HG03108 (cell line): ENCODE results near the gene MAP3K21.

ENCODE experiments used
- ATAC-seq: cut with Tn5 transposase; IDR thresholded peaks from one replicate; pipeline ENCODE4 v1.9.1; 2021; ENCODE audit warnings: moderate library complexity; ENCODE audit not compliant: unreplicated experiment

Gene MAP3K21

DNA sequence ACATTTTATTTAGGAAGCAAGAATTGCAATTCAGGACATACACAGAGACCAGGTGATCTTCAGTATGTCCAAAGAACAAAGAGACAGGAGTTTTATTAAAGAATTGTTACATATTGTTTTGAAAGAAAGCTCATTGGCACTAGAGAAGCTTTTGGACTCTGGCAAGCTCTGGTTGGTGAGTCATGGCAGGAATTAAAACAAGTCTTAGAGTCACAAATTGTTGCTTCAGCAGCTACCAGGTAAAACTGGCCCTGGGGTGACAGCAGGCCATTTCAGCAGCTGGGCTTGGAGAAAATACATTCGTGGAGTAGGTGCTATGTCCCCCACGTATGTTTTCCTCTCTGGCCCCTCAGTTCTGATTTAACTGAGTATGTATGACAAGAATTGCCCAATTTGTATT is 58.8 kb downstream of the MAP3K21 start:
- no peak for ATAC-seq

DNA sequence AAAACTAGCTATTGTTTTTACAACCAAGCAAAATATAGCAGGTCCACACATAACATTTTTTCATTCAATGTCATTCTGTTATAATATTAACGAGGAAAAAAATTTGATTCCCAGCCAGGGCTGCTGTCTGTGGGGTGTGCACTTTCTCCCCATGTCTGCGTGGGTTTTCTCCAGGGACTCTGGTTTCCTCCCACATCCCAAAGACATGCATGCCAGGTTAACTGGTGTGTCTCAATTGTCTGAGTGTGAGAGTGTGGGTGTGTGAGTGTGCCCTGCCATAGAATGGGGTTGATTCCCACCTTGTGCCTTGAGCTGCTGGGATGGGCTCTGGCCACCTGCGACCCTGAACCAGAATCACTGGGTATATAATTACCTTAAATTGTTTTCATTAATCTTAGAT is 60.1 kb downstream of the MAP3K21 start:
- no peak for ATAC-seq

DNA sequence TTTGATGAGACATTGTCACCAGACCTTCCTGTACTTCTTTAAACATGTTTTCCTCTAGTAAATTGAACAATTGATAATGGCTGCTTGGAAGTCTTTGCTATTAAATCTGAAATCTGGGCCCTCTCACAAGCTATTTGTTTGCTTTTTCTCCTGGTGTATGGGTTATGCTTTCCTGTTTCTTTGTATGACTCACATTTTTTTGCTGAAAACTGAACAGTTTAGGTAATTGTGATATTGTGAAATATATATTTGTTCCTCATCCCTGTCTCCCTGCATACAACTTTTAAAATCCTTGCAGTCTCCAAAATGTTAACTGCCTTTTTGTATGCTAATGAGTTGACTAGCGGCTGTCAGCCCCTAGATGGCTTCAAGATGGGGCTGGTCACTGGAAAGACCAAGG is 61.6 kb downstream of the MAP3K21 start:
- ATAC-seq: no peak

DNA sequence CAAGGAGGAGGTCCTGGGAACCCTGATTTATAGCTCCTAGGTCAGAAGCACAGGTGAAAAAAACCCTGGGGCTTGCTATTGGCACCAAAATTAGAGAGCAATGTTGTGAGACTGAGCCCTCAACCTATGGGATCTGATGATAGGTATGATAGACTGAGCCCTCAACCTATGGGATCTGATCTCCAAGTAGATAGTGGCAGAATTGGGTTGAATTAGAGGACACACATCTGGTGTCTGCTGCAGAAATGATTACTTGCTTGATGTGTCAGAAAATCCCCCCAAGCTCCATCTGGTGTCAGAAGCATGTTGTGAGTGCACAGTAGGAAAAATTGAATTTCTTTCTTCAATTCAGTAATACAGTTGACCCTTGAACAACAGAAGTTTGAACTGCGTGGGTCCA is 62.4 kb downstream of the MAP3K21 start:
- no peak for ATAC-seq

DNA sequence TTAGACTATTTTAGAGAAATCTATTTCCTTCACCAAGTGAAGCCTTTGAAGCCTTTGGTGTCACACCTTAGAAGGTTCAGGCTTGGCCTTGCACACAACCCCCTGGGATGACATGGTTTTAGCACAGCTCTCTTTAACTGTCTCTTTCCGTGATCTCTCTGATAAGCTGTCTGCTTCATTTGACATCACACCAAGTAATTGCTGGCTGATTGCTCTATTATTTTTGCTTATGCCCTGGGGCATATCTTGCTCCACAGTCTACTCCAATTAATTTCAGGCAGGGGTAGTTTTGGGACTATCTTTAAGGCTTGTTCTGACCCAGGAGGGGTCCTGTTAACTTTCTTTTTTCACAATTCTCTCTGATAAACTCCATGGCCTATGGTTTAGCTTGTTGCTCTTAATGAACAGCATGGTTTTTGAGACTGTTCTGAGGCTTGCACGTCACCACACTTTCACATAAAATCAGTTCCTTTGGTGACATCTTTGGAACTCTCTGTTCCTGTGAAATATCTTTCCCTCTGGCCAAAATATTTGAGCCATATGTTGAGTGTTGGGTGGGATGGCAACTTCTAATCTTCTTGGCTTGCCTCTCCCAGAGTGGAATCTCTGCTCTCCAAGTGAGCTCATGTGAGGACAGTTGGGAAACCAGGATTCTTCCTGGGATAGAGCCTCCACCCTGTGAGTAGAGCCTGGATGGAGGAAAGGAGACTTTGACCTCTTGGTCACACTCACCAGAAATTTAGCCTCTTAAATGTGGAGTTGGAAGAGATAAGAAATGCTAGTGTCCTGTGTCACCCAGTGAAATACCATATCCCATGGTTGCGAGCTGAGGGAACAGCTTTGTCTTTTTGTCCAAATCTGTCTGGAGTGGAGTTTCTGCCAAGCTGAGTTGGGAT is 63.6 kb downstream of the MAP3K21 start:
- no peak for ATAC-seq

DNA sequence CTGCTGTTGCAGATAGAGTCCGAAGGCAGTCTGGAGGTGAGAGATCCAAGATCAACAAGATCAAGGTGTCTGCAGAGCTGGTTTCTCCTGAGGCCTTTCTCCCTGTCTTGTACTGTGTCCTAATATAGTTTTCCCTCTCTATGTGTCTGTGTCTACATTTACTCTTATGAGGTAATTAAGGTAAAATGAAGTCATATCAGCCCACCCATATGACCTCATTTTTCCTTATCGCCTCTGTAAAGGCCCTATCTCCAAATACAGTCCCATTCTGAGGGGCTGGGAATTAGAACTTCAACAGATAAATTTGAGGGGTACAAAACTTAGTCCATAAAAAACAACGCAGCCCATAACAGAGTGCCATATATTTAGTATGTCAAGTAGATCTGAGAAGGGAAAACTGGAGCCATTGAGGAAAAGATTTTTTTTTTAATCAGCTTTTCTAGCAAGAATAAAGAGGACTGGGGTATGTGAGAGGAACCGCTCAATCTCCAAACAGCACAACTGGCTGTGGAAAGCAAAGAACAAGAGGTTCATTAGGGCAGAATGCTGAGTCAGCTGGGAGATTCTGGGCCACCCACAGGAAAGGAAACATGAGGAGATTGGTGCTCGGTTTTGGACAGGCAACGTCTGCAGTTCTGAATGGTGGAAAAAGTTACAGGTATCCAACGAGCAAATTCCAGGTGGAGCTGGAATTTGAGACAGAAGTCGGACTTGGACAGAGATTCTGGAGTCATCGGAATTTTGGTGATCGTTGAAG is 65.7 kb downstream of the MAP3K21 start:
- ATAC-seq: no peak

DNA sequence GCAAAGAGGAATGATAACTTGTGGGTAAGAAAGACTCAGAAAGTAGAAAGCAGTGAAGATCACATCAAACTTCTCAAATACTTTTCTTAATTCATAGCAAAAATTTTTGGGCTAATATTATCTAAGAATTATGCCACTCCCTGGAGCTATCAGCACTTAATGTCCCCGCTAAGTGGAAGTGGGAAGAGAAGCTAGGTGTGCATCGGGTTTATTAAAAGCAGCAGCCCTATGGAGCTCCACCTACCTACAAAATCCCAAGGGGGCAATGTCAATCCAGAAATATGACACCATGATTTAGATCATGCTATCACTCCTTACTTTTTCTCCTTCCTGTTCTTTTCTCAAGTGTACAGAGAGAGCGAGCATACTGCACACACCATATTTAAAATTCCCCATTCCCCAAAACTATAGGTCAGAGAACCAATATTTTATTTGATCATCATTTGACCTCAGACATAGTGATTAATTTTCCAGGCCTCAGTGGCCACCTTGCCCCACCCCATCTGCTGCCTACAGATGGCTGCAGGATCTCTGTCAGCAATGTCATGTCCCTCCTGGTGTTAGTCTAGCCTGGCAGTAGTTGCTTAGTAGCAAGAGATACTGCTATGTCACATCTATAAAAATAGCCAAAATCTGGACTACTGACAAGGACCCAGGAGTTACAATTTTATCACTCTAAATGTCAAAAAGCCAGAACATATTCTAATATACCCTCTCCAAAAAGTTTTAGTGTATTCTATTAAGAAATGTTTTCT is 66.6 kb downstream of the MAP3K21 start:
- no peak for ATAC-seq

DNA sequence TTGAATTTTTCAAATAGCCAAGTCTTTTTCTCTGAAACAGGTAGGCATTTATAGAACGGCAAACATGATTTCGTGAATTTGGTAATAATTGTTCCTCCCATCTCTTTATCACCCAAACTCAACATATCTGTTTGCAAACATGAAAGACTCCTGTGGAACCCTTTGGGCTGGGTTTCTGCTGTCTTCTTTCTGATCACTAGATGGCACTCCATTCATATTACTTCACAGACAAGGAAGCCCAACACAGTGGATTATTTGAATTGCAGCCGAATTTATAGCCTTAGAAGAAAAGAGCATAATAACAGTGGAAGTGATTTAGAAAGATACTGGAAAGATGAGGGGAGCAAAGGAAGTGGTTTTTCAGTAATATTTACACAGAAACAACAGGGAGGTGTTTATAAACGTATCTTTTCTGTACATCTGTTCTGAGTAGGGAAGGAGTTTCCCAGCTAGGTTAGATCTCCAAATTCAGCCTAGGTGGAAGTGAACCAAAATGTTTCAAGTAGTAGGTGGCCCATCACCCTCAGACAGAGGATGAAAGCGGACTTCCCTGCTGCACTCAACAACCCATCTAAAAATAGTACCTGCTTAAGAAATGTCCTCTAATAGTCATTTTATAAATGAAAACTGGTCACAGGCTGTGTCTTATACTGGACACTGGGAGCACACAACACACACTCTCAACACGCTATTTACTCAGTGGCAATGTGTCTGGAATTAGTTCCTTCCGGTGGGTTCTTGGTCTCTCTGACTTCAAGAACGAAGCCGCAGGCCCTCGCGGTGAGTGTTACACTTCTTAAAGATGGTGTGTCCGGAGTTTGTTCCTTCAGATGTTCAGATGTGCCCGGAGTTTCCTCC is 67.6 kb downstream of the MAP3K21 start:
- no peak for ATAC-seq

DNA sequence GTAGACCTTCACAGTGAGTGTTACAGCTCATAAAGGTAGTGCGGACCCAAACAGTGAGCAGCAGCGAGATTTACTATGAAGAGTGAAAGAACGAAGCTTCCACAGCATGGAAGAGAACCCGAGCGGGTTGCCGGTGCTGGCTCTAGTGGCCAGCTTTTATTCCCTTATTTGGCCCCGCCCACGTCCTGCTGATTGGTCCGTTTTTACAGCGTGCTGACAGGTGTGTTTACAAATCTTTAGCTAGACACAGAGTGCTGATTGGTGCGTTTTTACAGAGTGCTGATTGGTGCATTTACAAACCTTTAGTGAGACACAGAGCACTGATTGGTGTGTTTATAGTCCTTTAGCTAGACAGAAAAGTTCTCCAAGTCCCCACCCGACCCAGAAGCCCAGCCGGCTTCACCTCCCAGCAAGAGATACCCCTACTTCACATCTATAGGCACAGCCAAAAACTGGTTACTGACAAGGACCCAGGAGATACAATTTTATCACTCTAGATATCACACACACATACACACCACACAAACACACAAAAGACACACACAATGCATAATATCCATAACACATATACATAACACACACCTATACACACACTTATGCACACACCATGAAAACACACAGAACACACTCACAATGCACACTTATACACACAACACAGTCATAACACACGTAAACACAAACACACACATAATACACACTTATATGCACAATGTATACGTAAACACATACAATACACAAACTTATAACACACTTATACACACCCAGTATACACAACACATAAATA is 68.5 kb downstream of the MAP3K21 start:
- ATAC-seq: no peak

DNA sequence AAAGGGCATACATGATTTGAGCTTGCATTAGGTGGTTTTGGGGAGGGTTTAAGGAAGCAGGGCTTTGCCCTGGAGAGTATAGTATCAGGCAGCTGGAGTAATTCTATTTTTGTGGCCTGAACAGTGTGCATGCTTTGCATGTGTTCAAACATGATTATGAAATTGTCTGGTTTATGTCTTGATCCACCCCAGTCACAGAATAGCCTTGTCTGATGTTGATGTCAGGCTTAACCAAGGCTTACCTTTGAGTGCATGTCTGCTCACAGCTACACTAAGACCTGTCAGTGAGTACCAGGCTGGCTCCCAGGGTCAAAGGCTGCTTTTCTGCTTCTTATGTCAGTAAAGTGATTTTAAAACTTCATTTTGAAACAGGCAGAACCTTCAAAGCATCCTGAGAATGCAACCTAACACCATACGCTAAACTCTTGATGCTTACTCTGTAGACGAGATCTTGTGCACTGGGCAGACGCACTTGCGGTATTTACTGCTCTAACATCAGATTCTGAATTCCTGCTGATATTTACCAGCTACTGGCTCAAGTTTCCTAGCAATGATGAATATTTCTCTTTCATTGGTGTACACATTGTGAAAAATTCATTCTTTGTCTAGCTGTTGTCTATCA is 78.9 kb downstream of the MAP3K21 start:
- ATAC-seq: no peak

DNA sequence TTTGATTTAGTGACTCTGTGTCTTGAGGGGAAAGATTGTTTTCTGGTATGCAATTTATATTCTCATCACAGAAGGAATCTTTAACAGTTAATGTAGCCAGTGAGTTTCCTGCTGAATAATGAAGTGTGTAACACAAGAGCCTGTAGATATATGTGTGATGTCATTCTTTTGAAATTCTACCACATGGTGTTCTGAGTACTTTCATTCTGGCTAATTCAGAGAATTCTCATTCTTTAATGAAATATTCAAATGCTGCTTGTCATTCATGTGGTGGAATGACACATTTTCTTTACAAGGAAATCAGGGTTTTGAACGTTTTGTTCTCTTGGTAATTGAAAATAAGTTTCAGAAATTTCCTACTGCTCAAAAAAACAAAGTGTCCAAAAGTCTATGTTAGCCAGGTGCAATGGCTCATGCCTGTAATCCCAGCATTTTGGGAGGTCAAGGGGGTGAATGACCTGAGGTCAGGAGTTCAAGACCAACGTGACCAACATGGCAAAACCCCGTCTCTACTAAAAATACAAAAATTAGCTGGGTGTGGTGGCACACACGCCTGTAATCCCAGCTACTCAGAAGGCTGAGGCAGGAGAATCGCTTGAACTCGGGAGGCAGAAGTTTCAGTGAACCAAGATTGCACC is 79.6 kb downstream of the MAP3K21 start:
- ATAC-seq: no peak

DNA sequence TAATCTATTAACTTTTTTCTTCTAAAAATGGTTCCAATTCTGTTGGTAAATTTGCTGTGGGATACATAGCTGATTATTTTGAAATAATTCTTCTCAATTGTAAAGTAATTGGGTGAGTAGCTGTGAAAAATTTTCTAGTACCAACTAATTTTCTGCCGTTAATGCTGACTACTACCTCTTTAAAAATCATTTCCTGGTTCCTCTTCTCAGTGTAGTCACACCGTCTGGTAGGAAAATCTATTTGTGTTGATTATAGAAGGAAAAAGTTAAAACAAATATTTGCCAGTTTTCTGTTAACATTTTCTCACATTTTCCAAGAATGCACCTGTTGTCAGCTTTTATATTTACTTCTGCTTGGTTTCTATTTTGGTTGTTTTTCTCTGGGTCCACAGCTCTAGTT is 82.0 kb downstream of the MAP3K21 start:
- no peak for ATAC-seq

DNA sequence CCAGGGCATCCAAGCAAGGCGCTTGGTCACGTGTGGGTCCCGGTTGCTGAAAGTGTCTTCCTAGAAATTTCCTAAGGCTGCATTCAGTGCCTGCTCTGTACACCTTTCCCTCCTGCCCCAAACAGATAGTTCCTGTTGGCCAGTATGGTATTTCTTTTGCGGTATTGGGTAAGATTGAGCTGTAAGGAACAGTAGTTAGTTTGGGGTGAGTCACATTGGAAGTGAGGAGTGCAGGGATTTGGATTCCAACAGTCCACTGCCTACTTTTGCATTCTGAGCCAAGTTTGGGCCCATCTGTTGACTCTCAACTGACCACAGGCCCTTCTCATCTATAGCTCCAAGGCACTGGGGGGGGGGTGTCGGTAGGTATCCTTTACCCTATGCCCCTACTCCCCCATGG is 83.4 kb downstream of the MAP3K21 start:
- no peak for ATAC-seq

DNA sequence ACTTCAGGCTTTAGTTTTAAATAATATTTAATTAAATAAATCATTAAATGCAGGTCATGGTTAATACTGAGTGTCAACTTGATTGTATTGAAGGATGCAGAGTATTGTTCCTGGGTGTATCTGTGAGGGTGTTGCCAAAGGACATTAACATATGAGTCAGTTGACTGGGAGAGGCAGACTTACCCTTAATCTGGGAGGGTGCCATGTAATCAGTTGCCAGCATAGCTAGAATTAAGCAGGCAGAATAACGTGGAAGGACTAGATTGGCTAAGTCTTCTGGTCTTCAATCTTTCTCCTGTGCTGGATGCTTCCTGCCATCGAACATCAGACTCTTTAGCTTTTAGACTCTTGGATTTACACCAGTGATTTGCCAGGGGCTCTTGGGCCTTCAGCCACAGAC is 85.3 kb downstream of the MAP3K21 start:
- ATAC-seq: no peak

DNA sequence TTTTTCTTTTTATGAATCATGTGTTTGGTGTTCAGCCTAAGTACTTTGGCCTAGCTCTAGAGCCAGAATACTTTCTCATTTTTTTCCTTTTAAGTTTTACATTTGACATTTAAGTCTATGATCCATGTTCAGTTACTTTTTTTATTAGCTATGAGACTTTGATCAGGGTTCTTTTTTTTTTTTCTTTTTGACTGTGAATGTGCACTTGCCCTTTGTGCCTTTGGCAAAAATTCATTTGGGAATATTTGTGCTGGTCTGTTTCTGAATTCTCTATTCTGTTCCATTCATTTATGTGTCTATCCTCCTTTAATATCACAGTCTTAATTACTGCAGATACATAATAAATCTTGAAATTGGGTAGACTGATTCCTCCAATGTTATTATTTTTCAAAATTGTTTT is 93.8 kb downstream of the MAP3K21 start:
- no peak for ATAC-seq

DNA sequence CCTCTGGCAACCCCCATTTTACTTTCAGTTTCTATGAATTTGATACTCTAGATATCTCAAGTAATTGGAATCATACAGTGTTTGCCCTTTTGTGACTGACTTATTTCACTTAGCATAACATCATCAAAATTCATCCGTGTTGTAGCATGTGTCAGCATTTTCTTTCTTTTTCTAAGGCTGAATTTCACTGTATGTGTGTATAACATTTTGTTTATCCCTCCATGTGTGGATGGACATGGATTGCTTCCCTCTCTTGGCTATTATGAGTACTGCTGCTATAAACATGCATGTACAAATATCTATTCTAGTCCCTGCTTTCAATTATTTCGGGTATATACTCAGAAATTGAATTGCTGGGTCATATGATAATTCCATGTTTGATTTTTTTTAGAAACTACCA is 97.3 kb downstream of the MAP3K21 start:
- no peak for ATAC-seq

DNA sequence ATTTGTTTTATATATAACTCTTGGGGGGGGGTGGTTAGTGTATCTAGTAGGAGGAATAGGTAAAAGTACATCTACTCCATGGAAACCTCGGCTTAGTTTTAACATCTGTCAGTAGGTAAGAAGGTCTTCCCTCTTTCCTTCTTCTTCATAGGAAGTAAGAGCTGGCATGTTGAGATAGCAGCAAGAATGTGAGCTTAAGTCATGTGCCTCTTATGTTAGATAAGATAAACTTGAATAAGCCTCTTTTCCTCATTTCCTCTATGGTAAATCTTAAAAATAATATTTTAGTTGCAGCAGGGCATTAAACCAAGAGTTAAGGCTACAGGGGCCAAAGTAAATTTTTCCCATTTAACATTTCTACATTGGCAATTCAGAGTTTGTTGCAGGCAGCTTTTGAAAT is 100.4 kb downstream of the MAP3K21 start:
- no peak for ATAC-seq

DNA sequence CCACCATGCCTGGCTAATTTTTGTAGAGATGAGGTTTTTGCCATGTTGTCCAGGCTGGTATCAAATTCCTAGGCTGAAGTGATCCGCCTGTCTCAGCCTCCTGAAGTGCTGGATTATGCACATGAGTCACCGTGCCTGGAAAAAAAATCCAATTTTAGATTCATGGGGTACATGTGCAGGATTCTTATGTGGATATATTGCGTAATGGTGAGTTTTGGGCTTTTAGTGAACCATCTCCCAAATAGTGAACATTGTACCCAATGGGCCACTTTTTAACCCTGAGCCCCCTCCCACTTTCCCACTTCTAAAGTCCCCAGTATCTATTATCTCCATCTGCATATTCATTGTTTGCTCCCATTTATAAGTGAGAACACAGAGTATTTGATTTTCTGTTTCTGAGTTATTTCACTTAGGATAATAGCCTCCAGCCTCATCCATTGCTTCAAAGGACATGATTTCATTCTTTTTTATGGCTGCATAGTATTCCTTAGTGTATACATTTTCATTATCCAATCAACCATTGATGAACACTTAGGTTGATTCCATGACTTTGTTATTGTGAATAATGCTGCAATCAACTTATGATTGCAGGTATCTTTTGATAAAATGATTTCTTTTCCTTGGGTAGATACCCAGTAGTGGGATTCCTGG is 104.4 kb downstream of the MAP3K21 start:
- no peak for ATAC-seq
